ENCODE measurements around the gene POLR3GL.
A peak's percentile ranks its signal among the peaks of the same experiment; 100 is the strongest.

POLR3GL gene

GRCh38 chr1:145985502-145986439, 21.3 kb downstream of the POLR3GL start:
- Histone ChIP-seq H2BK120ac (ENCODE audit: low read depth, low read length) (peak overlapping the region; percentile 29), H2AFZ (ENCODE audit: low read depth, low read length) (no peak overlapping the region), H2BK12ac (ENCODE audit: low read length in 2 of 2) (peak overlapping the region in 1 of 2 experiments; percentile 77), H2BK5ac (ENCODE audit: low read depth, low read length, poor library complexity, severe bottlenecking) (no peak overlapping the region), H3K27me3 (ENCODE audit: control insufficient read depth in 1 of 2, insufficient read depth in 1 of 2, low read length in 2 of 2) (no peaks in the 10 kb centered on the region), H3K4ac (ENCODE audit: low read depth in 1 of 2, low read length in 2 of 2) (peak overlapping the region in 1 of 2 experiments; percentile 59), H3K79me1 (replicated peaks; ENCODE audit: low read length, poor library complexity, severe bottlenecking) (no peaks in the 10 kb centered on the region), H3K27ac (ENCODE audit: low read length, poor library complexity, severe bottlenecking) (no peak overlapping the region), H3K36me3 (ENCODE audit: control insufficient read depth in 1 of 2, insufficient read depth in 2 of 2, low read depth in 1 of 2, low read length in 2 of 2) (no peaks in the 10 kb centered on the region), H3K18ac (ENCODE audit: low read depth in 1 of 2, low read length in 2 of 2) (peak overlapping the region; percentile 88 to 89), H3K4me1 (ENCODE audit: control insufficient read depth, insufficient read depth, low read depth, low read length) (peaks cover 1% of the 10 kb centered on the region), H3K23ac (ENCODE audit: low read length in 2 of 2) (no peak overlapping the region), H3K14ac (ENCODE audit: low read length in 2 of 2) (no peak overlapping the region), H2BK15ac (ENCODE audit: low read depth, poor library complexity, severe bottlenecking) (no peak overlapping the region), H3K4me2 (ENCODE audit: low read length, poor library complexity, severe bottlenecking) (no peak overlapping the region), H4K91ac (ENCODE audit: low read length) (peak overlapping the region; percentile 70), H3K4me3 (ENCODE audit: insufficient read depth in 1 of 2, low read depth in 1 of 2, low read length in 2 of 2) (no peak overlapping the region), H4K8ac (ENCODE audit: low read length) (peak overlapping the region; percentile 29), H2AK5ac (ENCODE audit: low read length, severe bottlenecking) (peak overlapping the region; percentile 25), H3K9me3 (ENCODE audit: control insufficient read depth, low read length) (no peaks in the 10 kb centered on the region), H3K9ac (ENCODE audit: low read length) (peak overlapping the region; percentile 4)
- DNase-seq: peak; percentile 89
- WGBS: 36% methylated on average over 15 of the region's 15 CpGs

GRCh38 chr1:145986551-145986950, 22.1 kb downstream of the POLR3GL start:
- no peaks in the 10 kb centered on the region for H3K79me1 ChIP-seq (replicated peaks; ENCODE audit: low read length, poor library complexity, severe bottlenecking)
- no peak overlapping the region for H4K8ac ChIP-seq (ENCODE audit: low read length)
- H3K4me1 ChIP-seq (ENCODE audit: control insufficient read depth, insufficient read depth, low read depth, low read length): no peaks in the 10 kb centered on the region
- H2BK15ac ChIP-seq (ENCODE audit: low read depth, poor library complexity, severe bottlenecking): no peak overlapping the region
- peak overlapping the region; percentile 31 to 59 for H3K4ac ChIP-seq (ENCODE audit: low read depth in 1 of 2, low read length in 2 of 2)
- H3K4me3 ChIP-seq (ENCODE audit: insufficient read depth in 1 of 2, low read depth in 1 of 2, low read length in 2 of 2): no peak overlapping the region
- H3K14ac ChIP-seq (ENCODE audit: low read length in 2 of 2): no peak overlapping the region
- no peak overlapping the region for H2BK120ac ChIP-seq (ENCODE audit: low read depth, low read length)
- no peak overlapping the region for H2AFZ ChIP-seq (ENCODE audit: low read depth, low read length)
- no peaks in the 10 kb centered on the region for H3K9me3 ChIP-seq (ENCODE audit: control insufficient read depth, low read length)
- DNase-seq: no peak
- H4K91ac ChIP-seq (ENCODE audit: low read length): no peak overlapping the region
- H3K27ac ChIP-seq (ENCODE audit: low read length, poor library complexity, severe bottlenecking): no peak overlapping the region
- no peak overlapping the region for H2AK5ac ChIP-seq (ENCODE audit: low read length, severe bottlenecking)
- peaks cover 0 to 2% of the 10 kb centered on the region in 2 experiments for H3K36me3 ChIP-seq (ENCODE audit: control insufficient read depth in 1 of 2, insufficient read depth in 2 of 2, low read depth in 1 of 2, low read length in 2 of 2)
- H3K23ac ChIP-seq (ENCODE audit: low read length in 2 of 2): no peak overlapping the region
- WGBS: 95% methylated on average over 6 of the region's 6 CpGs
- H3K27me3 ChIP-seq (ENCODE audit: control insufficient read depth in 1 of 2, insufficient read depth in 1 of 2, low read length in 2 of 2): no peaks in the 10 kb centered on the region
- no peak overlapping the region for H3K9ac ChIP-seq (ENCODE audit: low read length)
- no peak overlapping the region for H2BK5ac ChIP-seq (ENCODE audit: low read depth, low read length, poor library complexity, severe bottlenecking)
- no peak overlapping the region for H3K4me2 ChIP-seq (ENCODE audit: low read length, poor library complexity, severe bottlenecking)
- peak overlapping the region; percentile 21 to 77 for H2BK12ac ChIP-seq (ENCODE audit: low read length in 2 of 2)
- peak overlapping the region; percentile 18 to 71 for H3K18ac ChIP-seq (ENCODE audit: low read depth in 1 of 2, low read length in 2 of 2)

- no peaks in the 10 kb centered on the region for H3K9me3 ChIP-seq (ENCODE audit: control insufficient read depth, low read length)
- H3K14ac ChIP-seq (ENCODE audit: low read length in 2 of 2): no peak overlapping the region
- H4K91ac ChIP-seq (ENCODE audit: low read length): no peak overlapping the region
- peaks cover 3% of the 10 kb centered on the region for H3K4me1 ChIP-seq (ENCODE audit: control insufficient read depth, insufficient read depth, low read depth, low read length)
- H3K9ac ChIP-seq (ENCODE audit: low read length): no peak overlapping the region
- H3K4ac ChIP-seq (ENCODE audit: low read depth in 1 of 2, low read length in 2 of 2): no peak overlapping the region
- no peak overlapping the region for H3K27ac ChIP-seq (ENCODE audit: low read length, poor library complexity, severe bottlenecking)
- no peak overlapping the region for H2AK5ac ChIP-seq (ENCODE audit: low read length, severe bottlenecking)
- peaks cover 4 to 16% of the 10 kb centered on the region in 2 experiments for H3K36me3 ChIP-seq (ENCODE audit: control insufficient read depth in 1 of 2, insufficient read depth in 2 of 2, low read depth in 1 of 2, low read length in 2 of 2)
- no peaks in the 10 kb centered on the region for H3K79me1 ChIP-seq (replicated peaks; ENCODE audit: low read length, poor library complexity, severe bottlenecking)
- H4K8ac ChIP-seq (ENCODE audit: low read length): no peak overlapping the region
- H3K4me2 ChIP-seq (ENCODE audit: low read length, poor library complexity, severe bottlenecking): no peak overlapping the region
- WGBS: 100% methylated on average over 1 of the region's 1 CpG
- DNase-seq: no peak
- H3K4me3 ChIP-seq (ENCODE audit: insufficient read depth in 1 of 2, low read depth in 1 of 2, low read length in 2 of 2): no peak overlapping the region
- H2BK12ac ChIP-seq (ENCODE audit: low read length in 2 of 2): no peak overlapping the region
- no peak overlapping the region for H3K23ac ChIP-seq (ENCODE audit: low read length in 2 of 2)
- H2BK120ac ChIP-seq (ENCODE audit: low read depth, low read length): no peak overlapping the region
- no peaks in the 10 kb centered on the region for H3K27me3 ChIP-seq (ENCODE audit: control insufficient read depth in 1 of 2, insufficient read depth in 1 of 2, low read length in 2 of 2)
- H2BK15ac ChIP-seq (ENCODE audit: low read depth, poor library complexity, severe bottlenecking): no peak overlapping the region
- H2BK5ac ChIP-seq (ENCODE audit: low read depth, low read length, poor library complexity, severe bottlenecking): no peak overlapping the region
- no peak overlapping the region for H3K18ac ChIP-seq (ENCODE audit: low read depth in 1 of 2, low read length in 2 of 2)
- no peak overlapping the region for H2AFZ ChIP-seq (ENCODE audit: low read depth, low read length)
Measured at GRCh38 chr1:145987926-145988325, 23.4 kb downstream of the POLR3GL start.

- Histone ChIP-seq H4K8ac (ENCODE audit: low read length) (no peak overlapping the region), H3K14ac (ENCODE audit: low read length in 2 of 2) (no peak overlapping the region), H3K4ac (ENCODE audit: low read depth in 1 of 2, low read length in 2 of 2) (no peak overlapping the region), H2BK12ac (ENCODE audit: low read length in 2 of 2) (no peak overlapping the region), H2BK15ac (ENCODE audit: low read depth, poor library complexity, severe bottlenecking) (no peak overlapping the region), H3K18ac (ENCODE audit: low read depth in 1 of 2, low read length in 2 of 2) (no peak overlapping the region), H3K4me3 (ENCODE audit: insufficient read depth in 1 of 2, low read depth in 1 of 2, low read length in 2 of 2) (no peak overlapping the region), H2BK120ac (ENCODE audit: low read depth, low read length) (no peak overlapping the region), H3K4me2 (ENCODE audit: low read length, poor library complexity, severe bottlenecking) (no peak overlapping the region), H4K91ac (ENCODE audit: low read length) (no peak overlapping the region), H3K23ac (ENCODE audit: low read length in 2 of 2) (no peak overlapping the region), H3K36me3 (ENCODE audit: control insufficient read depth in 1 of 2, insufficient read depth in 2 of 2, low read depth in 1 of 2, low read length in 2 of 2) (peaks cover 7 to 24% of the 10 kb centered on the region in 2 experiments), H3K79me1 (replicated peaks; ENCODE audit: low read length, poor library complexity, severe bottlenecking) (no peaks in the 10 kb centered on the region), H3K27ac (ENCODE audit: low read length, poor library complexity, severe bottlenecking) (no peak overlapping the region), H3K27me3 (ENCODE audit: control insufficient read depth in 1 of 2, insufficient read depth in 1 of 2, low read length in 2 of 2) (no peaks in the 10 kb centered on the region), H2AK5ac (ENCODE audit: low read length, severe bottlenecking) (peak overlapping the region; percentile 21), H2BK5ac (ENCODE audit: low read depth, low read length, poor library complexity, severe bottlenecking) (no peak overlapping the region), H3K9me3 (ENCODE audit: control insufficient read depth, low read length) (no peaks in the 10 kb centered on the region), H3K9ac (ENCODE audit: low read length) (no peak overlapping the region), H3K4me1 (ENCODE audit: control insufficient read depth, insufficient read depth, low read depth, low read length) (peaks cover 5% of the 10 kb centered on the region), H2AFZ (ENCODE audit: low read depth, low read length) (no peak overlapping the region)
- WGBS: 90% methylated on average over 5 of the region's 5 CpGs
- DNase-seq: no peak
Measured at GRCh38 chr1:145988773-145989172, 24.3 kb downstream of the POLR3GL start.
